GM23338 (cell line): ENCODE data around the gene IYD. TPM values are rescaled to one million over a fixed set of nuclear protein-coding genes. Genes with fewer than 3 reads are reported as not detected.
A peak's percentile ranks its signal among the peaks of the same experiment; 100 is the strongest.

Experiments used
- ATAC-seq: fragments of 200-7000 bp; cut with Tn5 transposase; 3 replicates; pipeline ENCODE4 v1.9.1; 2020
- DNase-seq: peaks from one replicate; pipeline ENCODE4 v3.0.0-alpha.2; 2015; ENCODE audit warnings: low spot score
- H2AFZ ChIP-seq: fragments of 200-600 bp; sonication (generic); 2 replicates; pipeline ENCODE4 v1.8.0; 2016; ENCODE audit warnings: antibody characterized with exemption, mild to moderate bottlenecking, moderate library complexity
- H3F3A ChIP-seq: fragments of 200-600 bp; sonication (generic); replicated peaks from 2 replicates; pipeline ENCODE4 v1.8.0; 2017; ENCODE audit warnings: antibody characterized with exemption, mixed run types, low read depth
- H3K27ac ChIP-seq: fragments of 200-600 bp; sonication (generic); 2 replicates; pipeline ENCODE4 v1.6.1; 2016; ENCODE audit warnings: low read depth
- H3K27me3 ChIP-seq: fragments of 200-600 bp; sonication (generic); 2 replicates; pipeline ENCODE4 v1.8.0; 2016; ENCODE audit warnings: mild to moderate bottlenecking, mixed run types, moderate library complexity; ENCODE audit not compliant: insufficient read depth
- H3K36me3 ChIP-seq: fragments of 200-600 bp; sonication (generic); 2 replicates; pipeline ENCODE4 v1.8.0; 2016; ENCODE audit warnings: mild to moderate bottlenecking; ENCODE audit not compliant: insufficient read depth
- H3K4me1 ChIP-seq: fragments of 200-600 bp; sonication (generic); 2 replicates; pipeline ENCODE4 v1.8.0; 2016; ENCODE audit warnings: mild to moderate bottlenecking, moderate library complexity; ENCODE audit not compliant: insufficient read depth
- H3K4me2 ChIP-seq: fragments of 200-600 bp; sonication (generic); 2 replicates; pipeline ENCODE4 v1.7.1; 2017; ENCODE audit warnings: mixed run types
- H3K4me3 ChIP-seq: fragments of 200-600 bp; sonication (generic); 2 replicates; pipeline ENCODE4 v1.6.1; 2016; ENCODE audit warnings: mixed run types
- H3K79me2 ChIP-seq: fragments of 200-600 bp; sonication (generic); replicated peaks from 2 replicates; pipeline ENCODE4 v1.8.0; 2017; ENCODE audit warnings: mild to moderate bottlenecking; ENCODE audit not compliant: insufficient read depth
- H3K9me2 ChIP-seq: fragments of 200-600 bp; sonication (generic); 2 replicates; pipeline ENCODE4 v1.8.0; 2017; ENCODE audit not compliant: insufficient read depth
- H4K20me1 ChIP-seq: fragments of 200-600 bp; sonication (generic); replicated peaks from 2 replicates; pipeline ENCODE4 v1.8.0; 2017; ENCODE audit warnings: mild to moderate bottlenecking; ENCODE audit not compliant: insufficient read depth
- H3K27ac Mint-ChIP-seq: 2 replicates; pipeline ENCODE4 v1.8.0; 2020; ENCODE audit warnings: inconsistent platforms, mild to moderate bottlenecking, moderate library complexity, mixed read lengths
- H3K27me3 Mint-ChIP-seq: 3 replicates; pipeline ENCODE4 v1.8.0; 2022; ENCODE audit warnings: low read depth, mild to moderate bottlenecking, moderate library complexity, mixed read lengths, inconsistent platforms; ENCODE audit not compliant: insufficient read depth, poor library complexity
- H3K36me3 Mint-ChIP-seq: 3 replicates; pipeline ENCODE4 v1.8.0; 2021; ENCODE audit warnings: low read depth, mild to moderate bottlenecking, inconsistent platforms, moderate library complexity, mixed read lengths
- H3K4me1 Mint-ChIP-seq: 3 replicates; pipeline ENCODE4 v1.8.0; 2020; ENCODE audit warnings: mild to moderate bottlenecking, inconsistent platforms, mixed read lengths
- H3K4me3 Mint-ChIP-seq: 3 replicates; pipeline ENCODE4 v1.8.0; 2021; ENCODE audit warnings: moderate library complexity, mild to moderate bottlenecking, inconsistent platforms, mixed read lengths
- H3K9me3 Mint-ChIP-seq: 3 replicates; pipeline ENCODE4 v1.8.0; 2020; ENCODE audit warnings: moderate library complexity, mild to moderate bottlenecking, inconsistent platforms, mixed read lengths
- EZH2 ChIP-seq: fragments of 200-600 bp; sonication (generic); IDR thresholded peaks from one replicate; pipeline ENCODE4 v1.8.0; 2017; ENCODE audit warnings: antibody characterized with exemption, mild to moderate bottlenecking, low read depth; ENCODE audit not compliant: unreplicated experiment
- NANOG ChIP-seq: IDR thresholded peaks from 2 replicates; pipeline ENCODE4 v1.6.1; 2016; ENCODE audit warnings: antibody characterized with exemption, borderline replicate concordance
- STAT1 ChIP-seq: IDR thresholded peaks from one replicate; pipeline ENCODE4 v1.6.1; 2016; ENCODE audit warnings: antibody characterized with exemption; ENCODE audit not compliant: unreplicated experiment
- ZNF114 ChIP-seq: fragments of 250-450 bp; sonication (Bioruptor Pico); IDR thresholded peaks from 2 replicates; pipeline ENCODE4 v1.5.0; 2020; ENCODE audit warnings: mild to moderate bottlenecking, moderate library complexity
- ZNF331 ChIP-seq: fragments of 250-450 bp; sonication (Bioruptor Pico); IDR thresholded peaks from 2 replicates; pipeline ENCODE4 v1.5.0; 2020; ENCODE audit warnings: low read depth, mild to moderate bottlenecking, moderate library complexity
- polyA plus RNA-seq: library from polyadenylated mRNA; unstranded; fragments of >200 nt; fragmentation: Nextera tagmentation; extraction: Ambion mirVana; gene quantifications from 2 replicates; pipeline ENCODE4 v1.2.1, GENCODE V29; 2016
- total RNA-seq: library from RNA; depleted of rRNA; stranded (reverse); fragments of >200 nt; shearing (Covaris generic); gene quantifications from 2 replicates; pipeline ENCODE4 v1.2.3, GENCODE V29; 2014
- TF ChIP-seq, protein P1 (sequence below): IDR thresholded peaks from one replicate; pipeline ENCODE4 v1.6.1; 2018; ENCODE audit warnings: antibody characterized with exemption; ENCODE audit not compliant: unreplicated experiment
- TF ChIP-seq, protein P2 (sequence below), 2 experiments: fragments of 200-600 bp in 1 of 2; sonication (generic) in 1 of 2; conservative IDR thresholded peaks; 2 replicates each; pipeline versions ENCODE4 v1.5.1 to v1.6.1; 2016 to 2017; ENCODE audit warnings: antibody characterized with exemption in 2 of 2, low read depth in 2 of 2, mild to moderate bottlenecking in 2 of 2, moderate library complexity in 1 of 2

Gene IYD
- total and polyA plus RNA-seq, 2 experiments from 2014 or later, result not detected

- Histone ChIP-seq H3K4me2 (no peak overlapping the region), H3K27me3 (no peaks in the 10 kb centered on the region), H3K79me2 (no peaks in the 10 kb centered on the region), H3K9me2 (no peaks in the 10 kb centered on the region), H4K20me1 (no peaks in the 10 kb centered on the region), H3F3A (no peaks in the 10 kb centered on the region), H3K36me3 (no peaks in the 10 kb centered on the region), H3K27ac (no peak overlapping the region), H3K4me3 (no peak overlapping the region), H3K4me1 (no peaks in the 10 kb centered on the region), H2AFZ (no peak overlapping the region)
- ATAC-seq, result no peak
- no peak for DNase-seq
- Mint-ChIP-seq H3K9me3 (no peaks in the 10 kb centered on the region), H3K27me3 (no peaks in the 10 kb centered on the region), H3K27ac (no peak overlapping the region), H3K4me1 (no peaks in the 10 kb centered on the region), H3K4me3 (no peak overlapping the region), H3K36me3 (no peaks in the 10 kb centered on the region)
- TF ChIP-seq ZNF114 (CRISPR knock-in tag), result no peak
- TF ChIP-seq NANOG, result no peak
- TF ChIP-seq ZNF331 (CRISPR knock-in tag), result no peak
- TF ChIP-seq EZH2, result no peak
- TF ChIP-seq, protein P1, sequence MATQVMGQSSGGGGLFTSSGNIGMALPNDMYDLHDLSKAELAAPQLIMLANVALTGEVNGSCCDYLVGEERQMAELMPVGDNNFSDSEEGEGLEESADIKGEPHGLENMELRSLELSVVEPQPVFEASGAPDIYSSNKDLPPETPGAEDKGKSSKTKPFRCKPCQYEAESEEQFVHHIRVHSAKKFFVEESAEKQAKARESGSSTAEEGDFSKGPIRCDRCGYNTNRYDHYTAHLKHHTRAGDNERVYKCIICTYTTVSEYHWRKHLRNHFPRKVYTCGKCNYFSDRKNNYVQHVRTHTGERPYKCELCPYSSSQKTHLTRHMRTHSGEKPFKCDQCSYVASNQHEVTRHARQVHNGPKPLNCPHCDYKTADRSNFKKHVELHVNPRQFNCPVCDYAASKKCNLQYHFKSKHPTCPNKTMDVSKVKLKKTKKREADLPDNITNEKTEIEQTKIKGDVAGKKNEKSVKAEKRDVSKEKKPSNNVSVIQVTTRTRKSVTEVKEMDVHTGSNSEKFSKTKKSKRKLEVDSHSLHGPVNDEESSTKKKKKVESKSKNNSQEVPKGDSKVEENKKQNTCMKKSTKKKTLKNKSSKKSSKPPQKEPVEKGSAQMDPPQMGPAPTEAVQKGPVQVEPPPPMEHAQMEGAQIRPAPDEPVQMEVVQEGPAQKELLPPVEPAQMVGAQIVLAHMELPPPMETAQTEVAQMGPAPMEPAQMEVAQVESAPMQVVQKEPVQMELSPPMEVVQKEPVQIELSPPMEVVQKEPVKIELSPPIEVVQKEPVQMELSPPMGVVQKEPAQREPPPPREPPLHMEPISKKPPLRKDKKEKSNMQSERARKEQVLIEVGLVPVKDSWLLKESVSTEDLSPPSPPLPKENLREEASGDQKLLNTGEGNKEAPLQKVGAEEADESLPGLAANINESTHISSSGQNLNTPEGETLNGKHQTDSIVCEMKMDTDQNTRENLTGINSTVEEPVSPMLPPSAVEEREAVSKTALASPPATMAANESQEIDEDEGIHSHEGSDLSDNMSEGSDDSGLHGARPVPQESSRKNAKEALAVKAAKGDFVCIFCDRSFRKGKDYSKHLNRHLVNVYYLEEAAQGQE, result no peak
- TF ChIP-seq STAT1, result no peak
Observed at GRCh38 chr6:150349546-150349945, 19.3 kb upstream of the IYD start.

DNA sequence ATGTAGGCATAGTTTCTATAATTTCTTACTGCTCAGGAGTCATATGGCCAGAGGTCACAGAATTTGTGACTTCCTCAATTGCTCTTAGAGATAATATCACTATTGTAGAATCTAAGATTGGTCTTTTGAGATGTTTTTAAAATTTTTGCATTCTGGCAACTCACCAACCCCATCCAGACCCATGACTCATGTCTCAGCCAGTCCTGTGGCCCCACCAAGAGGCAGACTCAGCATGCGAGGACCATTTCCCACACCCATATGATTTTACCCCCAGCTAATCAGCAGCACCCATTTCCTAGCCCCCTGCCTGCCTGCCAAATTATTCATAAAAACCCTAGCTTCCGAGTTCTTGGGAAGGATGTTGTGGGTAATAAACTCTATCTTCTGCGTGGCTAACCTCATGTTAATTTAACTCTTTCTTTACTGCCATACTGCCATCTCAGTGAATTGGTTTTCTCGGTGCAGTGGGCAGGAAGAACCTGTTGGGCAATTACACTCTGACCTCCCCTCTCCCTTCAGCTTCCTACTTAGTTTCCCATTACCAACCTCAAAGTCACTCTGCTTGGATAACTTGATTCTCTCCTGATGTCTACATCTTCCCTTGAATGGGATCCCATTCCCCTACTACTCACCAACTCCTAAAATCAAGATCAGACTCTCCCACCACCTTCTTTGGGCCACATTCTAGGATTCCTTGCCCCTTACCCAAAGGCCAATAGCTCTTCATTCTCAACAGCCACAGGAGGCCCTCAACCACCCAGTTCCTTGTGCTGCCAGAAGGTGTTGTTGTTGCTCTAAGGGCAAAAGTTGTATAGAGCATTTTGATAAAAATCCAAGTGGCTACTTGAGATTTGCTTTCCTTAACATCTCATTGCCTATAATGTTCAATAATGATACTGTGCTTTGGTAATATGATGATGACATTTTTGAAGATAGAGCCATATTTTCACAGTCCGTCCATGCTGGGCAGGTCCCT, 16.2 kb upstream of the IYD start:
- Histone ChIP-seq H3K36me3 (no peaks in the 10 kb centered on the region), H3K27me3 (no peaks in the 10 kb centered on the region), H3K4me2 (no peak overlapping the region), H3K4me3 (no peak overlapping the region), H4K20me1 (no peaks in the 10 kb centered on the region), H3K27ac (no peak overlapping the region), H2AFZ (no peak overlapping the region), H3K4me1 (no peaks in the 10 kb centered on the region), H3F3A (no peaks in the 10 kb centered on the region), H3K9me2 (no peaks in the 10 kb centered on the region), H3K79me2 (no peaks in the 10 kb centered on the region)
- Mint-ChIP-seq H3K27ac (no peak overlapping the region), H3K9me3 (no peaks in the 10 kb centered on the region), H3K36me3 (no peaks in the 10 kb centered on the region; the same call in 1 of the 3 replicates), H3K4me3 (no peak overlapping the region), H3K27me3 (peaks cover 1% of the 10 kb centered on the region), H3K4me1 (no peaks in the 10 kb centered on the region)
- ATAC-seq (no peak), DNase-seq (no peak)
- no peak for TF ChIP-seq ZNF331 (CRISPR knock-in tag)
- TF ChIP-seq, protein P2, sequence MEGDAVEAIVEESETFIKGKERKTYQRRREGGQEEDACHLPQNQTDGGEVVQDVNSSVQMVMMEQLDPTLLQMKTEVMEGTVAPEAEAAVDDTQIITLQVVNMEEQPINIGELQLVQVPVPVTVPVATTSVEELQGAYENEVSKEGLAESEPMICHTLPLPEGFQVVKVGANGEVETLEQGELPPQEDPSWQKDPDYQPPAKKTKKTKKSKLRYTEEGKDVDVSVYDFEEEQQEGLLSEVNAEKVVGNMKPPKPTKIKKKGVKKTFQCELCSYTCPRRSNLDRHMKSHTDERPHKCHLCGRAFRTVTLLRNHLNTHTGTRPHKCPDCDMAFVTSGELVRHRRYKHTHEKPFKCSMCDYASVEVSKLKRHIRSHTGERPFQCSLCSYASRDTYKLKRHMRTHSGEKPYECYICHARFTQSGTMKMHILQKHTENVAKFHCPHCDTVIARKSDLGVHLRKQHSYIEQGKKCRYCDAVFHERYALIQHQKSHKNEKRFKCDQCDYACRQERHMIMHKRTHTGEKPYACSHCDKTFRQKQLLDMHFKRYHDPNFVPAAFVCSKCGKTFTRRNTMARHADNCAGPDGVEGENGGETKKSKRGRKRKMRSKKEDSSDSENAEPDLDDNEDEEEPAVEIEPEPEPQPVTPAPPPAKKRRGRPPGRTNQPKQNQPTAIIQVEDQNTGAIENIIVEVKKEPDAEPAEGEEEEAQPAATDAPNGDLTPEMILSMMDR (conservative IDR thresholded peaks at IDR 0.05; ENCODE audit: low read depth in 2 of 2), result peak in 1 of 2 experiments; percentile 21; a peak in 1 of 4 replicates
